ENCODE measurements around the gene ITPR2.
"Not testable (repeated sequence)": the region's sequence is repeated elsewhere in the genome, so short reads cannot be mapped to it uniquely, and the experiment has no call there.

The ITPR2 gene

GRCh38 chr12:26654623-26655022 lies 178.4 kb downstream of the ITPR2 start:
- no peak for DNase-seq

DNA sequence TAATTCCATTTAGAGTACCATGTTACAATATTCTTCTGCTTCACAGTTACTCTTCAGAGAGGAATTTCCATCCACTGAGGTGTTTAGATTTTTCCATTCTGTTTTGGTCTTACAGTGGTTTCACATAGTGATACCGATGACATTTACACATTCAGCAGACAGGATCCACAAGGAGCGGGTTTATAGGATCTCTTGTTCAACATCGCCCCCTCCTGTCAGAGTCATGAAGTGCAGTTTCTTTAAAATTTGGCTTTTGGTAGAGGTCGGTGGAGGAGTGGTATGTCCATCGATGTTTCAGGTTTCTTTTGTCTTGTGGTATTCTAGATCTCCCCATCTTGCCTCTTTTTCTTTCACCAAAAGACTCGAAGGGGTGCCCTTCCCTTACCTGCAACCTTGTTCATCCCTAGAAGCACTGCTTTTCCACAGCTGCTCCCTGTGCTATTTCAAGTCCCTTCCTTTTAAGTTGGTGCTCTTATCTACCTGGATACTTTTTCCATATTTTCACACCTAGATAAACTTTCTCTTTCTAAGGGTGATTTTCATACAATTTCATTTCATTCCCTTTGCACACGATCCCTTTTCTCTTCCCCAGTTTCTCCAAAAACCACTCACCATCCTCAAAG lies 181.3 kb downstream of the ITPR2 start:
- DNase-seq = peak; percentile 15

DNA sequence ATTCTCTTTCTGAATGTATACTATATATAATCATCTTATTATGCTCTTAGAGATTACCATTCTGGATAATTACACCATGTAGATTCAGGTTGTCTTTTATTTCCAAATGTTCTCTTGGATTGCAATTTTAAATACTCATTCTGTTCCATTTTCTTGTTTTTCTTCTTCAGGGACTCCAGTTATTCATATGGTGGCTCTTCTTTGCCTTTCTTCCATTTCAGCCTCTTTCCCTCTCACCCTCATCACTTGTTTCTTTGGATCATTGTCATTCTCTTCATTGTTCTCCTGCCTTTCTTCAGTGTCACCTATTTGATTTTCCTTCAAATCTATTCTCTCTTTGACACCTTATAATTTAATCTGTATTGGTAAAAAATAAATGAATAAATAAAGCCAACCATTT lies 182.0 kb downstream of the ITPR2 start:
- DNase-seq = no peak

DNA sequence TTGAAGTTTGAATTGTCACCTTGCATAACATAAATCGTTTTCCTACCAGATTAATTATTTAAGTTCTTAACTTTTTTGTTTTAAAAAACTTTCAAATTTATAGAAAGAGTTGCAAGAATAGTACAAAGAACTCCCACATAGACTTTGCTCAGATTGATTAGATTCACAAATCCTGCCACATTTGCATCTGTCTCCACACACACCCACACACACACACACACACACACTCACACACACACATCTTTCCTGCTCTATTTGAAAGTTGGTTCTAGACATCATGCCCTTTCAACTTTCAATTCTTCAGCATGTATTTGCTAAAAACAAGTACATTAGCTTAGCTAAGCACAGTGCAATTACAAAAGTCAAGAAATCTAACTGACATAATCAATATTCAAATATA lies 184.0 kb downstream of the ITPR2 start:
- DNase-seq = no peak

DNA sequence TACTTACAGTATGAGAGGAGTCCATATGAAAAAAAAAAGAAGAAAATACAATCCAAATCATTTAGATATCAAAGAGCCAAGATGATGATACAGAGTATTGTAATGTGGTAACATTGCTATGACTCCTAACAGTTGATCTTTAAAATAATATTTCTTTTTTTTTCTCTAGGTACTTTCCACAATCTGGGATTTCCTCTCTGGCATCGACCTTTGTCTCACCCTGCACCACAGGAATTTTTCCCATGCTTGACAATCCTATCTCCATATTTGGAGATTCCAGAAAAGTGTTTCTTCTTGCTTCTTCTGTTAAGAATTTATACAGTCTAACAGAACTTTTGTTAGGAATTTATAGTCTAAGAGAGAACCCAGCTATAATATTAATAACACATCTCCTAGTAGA lies 184.4 kb downstream of the ITPR2 start:
- no peak for DNase-seq

GRCh38 chr12:26648066-26648465 lies 184.9 kb downstream of the ITPR2 start:
- DNase-seq = no peak

- DNase-seq = no peak
Observed at GRCh38 chr12:26647088-26647487, 185.9 kb downstream of the ITPR2 start.

DNA sequence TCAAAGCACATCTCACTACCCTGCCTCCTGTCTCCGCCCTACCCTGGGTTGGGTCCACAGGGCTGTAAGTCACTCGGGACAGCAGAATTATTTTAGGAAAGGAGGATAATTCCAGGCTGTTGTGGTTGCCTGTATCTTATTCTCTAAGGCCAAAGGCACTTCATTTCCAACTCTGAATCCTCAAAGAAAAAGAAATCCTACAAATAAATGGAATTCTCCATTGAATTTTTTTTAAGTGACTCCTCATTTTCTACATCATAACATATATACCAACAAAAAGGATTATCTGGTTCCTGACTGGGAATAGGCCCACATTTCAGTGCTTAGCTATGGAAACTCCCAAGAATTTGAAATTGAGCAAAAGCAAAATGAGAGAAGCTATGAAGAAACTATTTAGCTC lies 186.4 kb downstream of the ITPR2 start:
- no peak for DNase-seq

DNA sequence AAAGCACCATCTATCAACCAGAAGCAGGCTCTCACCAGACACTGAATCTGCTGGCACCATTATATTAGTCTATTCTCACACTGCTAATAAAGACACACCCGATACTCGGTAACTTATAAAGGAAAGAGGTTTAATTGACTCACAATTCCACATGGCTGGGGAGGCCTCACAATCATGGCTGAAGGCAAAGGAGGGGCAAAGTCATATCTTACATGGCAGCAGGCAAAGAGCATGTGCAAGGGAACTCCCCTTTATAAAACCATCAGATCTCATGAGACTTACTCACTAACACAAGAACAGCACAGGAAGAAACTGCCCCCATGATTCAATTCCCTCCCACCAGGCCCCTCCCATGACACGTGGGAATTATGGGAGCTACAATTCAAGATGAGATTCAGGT lies 188.6 kb downstream of the ITPR2 start:
- not testable (repeated sequence) for DNase-seq

DNA sequence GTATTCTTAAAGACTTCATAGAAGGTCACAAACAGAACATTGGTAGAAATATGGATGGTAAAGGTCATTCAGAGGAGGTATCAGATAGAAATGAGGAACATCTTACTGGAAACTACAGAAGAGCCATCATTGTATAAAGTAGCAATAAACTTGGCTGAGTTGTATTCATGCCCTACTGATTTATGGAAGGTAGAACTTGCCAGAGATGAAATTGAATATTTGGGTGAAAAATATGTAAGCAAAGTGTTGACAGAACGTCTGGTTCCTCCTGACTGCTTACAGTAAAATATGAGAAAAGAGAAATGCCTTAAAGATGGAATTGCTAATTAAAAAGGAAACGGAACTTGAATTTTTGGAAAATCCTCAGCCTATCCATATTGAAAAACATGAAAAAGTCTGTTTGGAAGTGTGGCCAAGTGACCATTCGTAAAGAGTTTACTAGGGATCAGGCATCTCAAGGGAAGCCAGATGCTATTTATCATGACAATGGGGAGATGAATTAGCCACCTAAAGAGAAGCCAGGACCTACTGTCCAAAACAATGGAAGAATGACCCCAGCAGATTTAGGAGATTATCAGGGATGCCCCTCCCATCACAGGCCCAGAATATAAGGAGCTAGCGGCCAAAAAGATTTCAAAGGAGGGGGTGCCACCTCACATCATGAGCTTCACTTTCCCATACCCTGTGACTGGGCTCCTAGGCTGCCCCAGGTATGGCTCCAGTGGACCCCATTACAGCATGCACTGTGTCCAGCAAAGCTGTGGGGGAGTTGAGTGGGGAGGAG lies 189.3 kb downstream of the ITPR2 start:
- DNase-seq = no peak

GRCh38 chr12:26642361-26642760 lies 190.6 kb downstream of the ITPR2 start:
- DNase-seq = no peak

- no peak for DNase-seq
Observed at GRCh38 chr12:26636710-26637328, 196.2 kb downstream of the ITPR2 start.

- no peak for DNase-seq
Observed at GRCh38 chr12:26633591-26634210, 199.3 kb downstream of the ITPR2 start.

DNA sequence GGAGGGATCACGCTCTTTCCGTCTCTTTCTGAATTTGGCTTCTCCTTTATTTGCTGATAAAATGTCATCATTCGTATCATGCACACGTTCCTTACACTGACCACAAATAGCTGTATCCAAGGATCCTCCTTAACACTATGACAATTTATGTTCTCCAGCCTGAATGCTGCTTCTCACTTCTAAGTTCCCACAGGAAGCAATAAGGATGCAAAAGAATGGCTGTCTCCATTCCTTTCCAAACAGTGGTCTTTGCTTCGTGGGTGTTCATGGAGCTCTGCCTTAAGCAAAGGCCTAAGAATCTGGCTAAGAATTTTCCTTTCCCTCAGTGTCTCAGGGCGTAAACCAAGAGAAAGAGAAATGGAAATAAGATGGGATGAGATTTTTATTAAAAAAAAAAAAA lies 200.2 kb downstream of the ITPR2 start:
- no peak for DNase-seq

DNA sequence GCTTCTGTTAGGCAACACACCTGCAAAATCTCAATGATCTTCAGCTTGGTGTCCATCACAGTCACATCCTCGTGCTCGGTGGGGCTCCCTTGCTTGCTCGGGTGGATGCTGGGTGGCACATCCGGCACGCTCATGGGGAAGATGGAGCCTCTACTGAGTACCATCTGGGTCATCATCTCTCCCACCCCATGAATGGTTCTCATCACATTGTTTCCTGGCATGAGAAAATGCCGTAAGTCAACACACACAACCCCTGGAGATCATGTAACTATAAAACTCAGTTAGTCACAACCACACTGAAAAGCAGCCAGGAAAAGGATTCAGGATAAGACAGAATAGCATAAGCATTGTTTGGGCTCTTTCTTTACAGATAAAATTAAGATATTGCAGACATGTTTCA lies 201.1 kb downstream of the ITPR2 start:
- DNase-seq = no peak

GRCh38 chr12:26630546-26631027 lies 202.4 kb downstream of the ITPR2 start:
- DNase-seq = no peak

GRCh38 chr12:26629864-26630263 lies 203.1 kb downstream of the ITPR2 start:
- no peak for DNase-seq

- DNase-seq = no peak
Observed at GRCh38 chr12:26628234-26628633, 204.8 kb downstream of the ITPR2 start.

- no peak for DNase-seq
Observed at GRCh38 chr12:26627335-26627734, 205.7 kb downstream of the ITPR2 start.

DNA sequence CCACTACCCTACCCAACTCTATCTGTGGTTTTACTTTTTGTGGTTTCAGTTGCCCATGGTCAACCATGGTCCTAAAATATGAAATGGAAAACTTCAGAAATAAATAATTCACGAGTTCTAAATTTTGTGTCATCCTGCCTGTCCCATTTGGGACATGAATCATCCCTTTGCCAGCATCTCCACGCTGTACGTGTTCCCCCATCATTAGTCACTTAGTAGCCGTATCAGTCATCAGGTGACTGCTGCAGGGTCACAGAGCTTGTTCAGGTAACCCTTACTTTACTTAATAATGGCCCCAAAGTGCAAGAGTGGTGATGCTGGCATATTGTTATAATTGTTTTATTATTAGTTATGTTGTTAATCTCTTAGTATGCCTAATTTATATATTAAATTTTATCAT lies 209.9 kb downstream of the ITPR2 start:
- DNase-seq = no peak

- no peak for DNase-seq
Observed at GRCh38 chr12:26622601-26623000, 210.4 kb downstream of the ITPR2 start.

- no peak for DNase-seq
Observed at GRCh38 chr12:26621932-26622331, 211.1 kb downstream of the ITPR2 start.

DNA sequence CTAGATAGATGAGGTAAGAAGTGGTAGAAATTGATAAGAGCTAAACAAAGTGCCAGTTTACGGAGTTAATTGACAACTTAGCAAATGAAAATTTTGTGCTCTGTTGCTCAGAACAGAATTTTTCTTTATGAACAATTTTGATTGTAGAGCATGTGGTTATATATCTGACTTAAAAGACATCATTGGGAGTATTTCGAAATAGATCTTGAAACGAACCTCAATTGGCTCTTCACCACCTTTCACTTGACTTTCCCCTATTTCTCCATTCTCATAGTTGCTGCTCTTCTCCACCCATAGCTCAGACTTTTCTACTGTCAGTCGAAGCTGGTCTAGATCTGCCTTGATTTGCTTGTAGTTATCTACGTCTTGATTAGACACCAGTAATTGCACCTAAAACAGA lies 212.1 kb downstream of the ITPR2 start:
- DNase-seq = no peak

- no peak for DNase-seq
Observed at GRCh38 chr12:26617513-26617912, 215.5 kb downstream of the ITPR2 start.

Measured in NCI-H1417 treated with DMSO at 0.1 percent for 48 hours (cell line).